Common myeloid progenitor, CD34-positive (primary cell): ENCODE results near the gene ZNF813.
"Not testable (repeated sequence)": the region's sequence is repeated elsewhere in the genome, so short reads cannot be mapped to it uniquely, and the experiment has no call there.

Source experiments
- CTCF ChIA-PET: fragments of 350-600 bp; sonication (Branson Sonifier 250); formaldehyde crosslinking; loops from one replicate; lab custom pipeline; 2021; ENCODE audit warnings: antibody characterized with exemption; lab: Charles Lee
- POLR2A ChIA-PET: fragments of 350-600 bp; sonication (Branson Sonifier 250); formaldehyde crosslinking; loops from one replicate; lab custom pipeline; 2021; ENCODE audit warnings: antibody characterized with exemption; lab: Charles Lee
- DNase-seq, 3 donors: peaks; one replicate each; pipeline versions ENCODE4 v3.0.0 to v3.0.0-alpha.2; 2013
- H3K27ac ChIP-seq, 2 experiments: 1 replicate in 1 of 2; 2 replicates in 1 of 2; pipeline ENCODE4 v1.7.0; 2013; ENCODE audit warnings: inconsistent platforms in 2 of 2, low read length in 2 of 2, mild to moderate bottlenecking in 2 of 2, low read depth in 1 of 2, moderate library complexity in 1 of 2; ENCODE audit not compliant: severe bottlenecking in 2 of 2, insufficient read depth in 1 of 2, poor library complexity in 1 of 2
- H3K27me3 ChIP-seq, 5 experiments: replicated peaks in 2 of 5; 1 replicate in 3 of 5; 2 replicates in 2 of 5; pipeline versions ENCODE4 v1.6.1 to v1.7.0; 2013; ENCODE audit warnings: low read length in 4 of 5, mild to moderate bottlenecking in 2 of 5, moderate library complexity in 2 of 5, inconsistent platforms in 1 of 5; ENCODE audit not compliant: insufficient read depth in 5 of 5, control insufficient read depth in 4 of 5
- H3K36me3 ChIP-seq, 4 experiments: 1 replicate in 2 of 4; 2 replicates in 2 of 4; pipeline versions ENCODE4 v1.6.1 to v1.7.0; 2013; ENCODE audit warnings: low read length in 3 of 4, control low read depth in 1 of 4, mild to moderate bottlenecking in 1 of 4; ENCODE audit not compliant: control insufficient read depth in 4 of 4, insufficient read depth in 4 of 4
- H3K4me1 ChIP-seq, 4 experiments: 1 replicate in 3 of 4; 2 replicates in 1 of 4; pipeline versions ENCODE4 v1.6.1 to v1.7.1; 2013; ENCODE audit warnings: low read length in 3 of 4, mild to moderate bottlenecking in 3 of 4, control low read depth in 1 of 4, inconsistent platforms in 1 of 4, moderate library complexity in 1 of 4; ENCODE audit not compliant: control insufficient read depth in 4 of 4, insufficient read depth in 4 of 4; ENCODE audit errors: control extremely low read depth in 1 of 4
- H3K4me3 ChIP-seq, 7 experiments: 1 replicate in 4 of 7; 2 replicates in 3 of 7; pipeline versions ENCODE4 v1.5.1 to v1.7.0; 2013; ENCODE audit warnings: mild to moderate bottlenecking in 7 of 7, low read length in 6 of 7, moderate library complexity in 6 of 7, inconsistent platforms in 2 of 7, low read depth in 2 of 7, control low read depth in 1 of 7; ENCODE audit not compliant: insufficient read depth in 4 of 7, control insufficient read depth in 1 of 7; ENCODE audit errors: extremely low read depth in 1 of 7
- H3K9me3 ChIP-seq, 5 experiments: 1 replicate in 4 of 5; 2 replicates in 1 of 5; pipeline versions ENCODE4 v1.6.1 to v1.7.1; 2013; ENCODE audit warnings: low read length in 4 of 5, mild to moderate bottlenecking in 2 of 5, inconsistent platforms in 1 of 5, low read depth in 1 of 5, moderate library complexity in 1 of 5; ENCODE audit not compliant: control insufficient read depth in 4 of 5, insufficient read depth in 2 of 5; ENCODE audit errors: control extremely low read depth in 1 of 5
- WGBS: methylation state at CpG from one replicate; pipeline ENCODE4 v1.1.5; 2013; ENCODE audit not compliant: insufficient coverage; 5-methylcytosine and 5-hydroxymethylcytosine counted together

Gene ZNF813

GRCh38 chr19:53431399-53432087 lies 36.0 kb upstream of the ZNF813 start, which contains the start of gene ZNF761:
Gene ZNF761, plus strand, starts transcription at chr19:53431984. Its CDS starts 15,285 bp downstream, at chr19:53447269.
- peak; percentile 90 to 94 (median 94) for DNase-seq
- H3K27ac ChIP-seq, result peak within 1 kb of the TSS; percentile 72 to 91
- H3K36me3 ChIP-seq, result peaks cover 3 to 28% (median 18%) of the 10 kb centered on the region in 4 experiments
- peaks cover 0 to 3% (median 0%) of the 10 kb centered on the region in 5 experiments for H3K9me3 ChIP-seq
- 1% methylated on average over 45 of the region's 46 CpGs for WGBS
- H3K4me1 ChIP-seq, result peaks cover 0 to 16% (median 12%) of the 10 kb centered on the region in 4 experiments
- peak within 1 kb of the TSS; percentile 62 to 95 (median 93) for H3K4me3 ChIP-seq
- ChIA-PET CTCF (no interaction called here), POLR2A (no interaction called here)
- no peaks in the 10 kb centered on the region for H3K27me3 ChIP-seq

- Histone ChIP-seq H3K27ac (peak overlapping the region; percentile 72 to 91), H3K4me3 (peak overlapping the region; percentile 62 to 95 (median 93)), H3K27me3 (no peaks in the 10 kb centered on the region), H3K9me3 (peaks cover 0 to 3% (median 0%) of the 10 kb centered on the region in 5 experiments), H3K36me3 (peaks cover 7 to 32% (median 22%) of the 10 kb centered on the region in 4 experiments), H3K4me1 (peaks cover 0 to 16% (median 12%) of the 10 kb centered on the region in 4 experiments)
- DNase-seq, result peak in 2 of 3 donors; percentile 10 to 13
- CTCF ChIA-PET, result no interaction called here
- WGBS, result 0% methylated on average over 30 of the region's 30 CpGs
- POLR2A ChIA-PET, result interaction anchor here (0.7 kb wide), 1 partner anchor 43 kb away, joined by 3 read pairs; no protein-coding TSS in a partner anchor
Measured at GRCh38 chr19:53432088-53432661, 35.4 kb upstream of the ZNF813 start.

- CTCF ChIA-PET, H3K4me3 ChIP-seq, H3K27ac ChIP-seq, DNase-seq, H3K27me3 ChIP-seq, POLR2A ChIA-PET, H3K4me1 ChIP-seq: not testable (repeated sequence)
- peaks cover 12 to 83% (median 49%) of the 10 kb centered on the region in 4 experiments for H3K36me3 ChIP-seq
- H3K9me3 ChIP-seq, result peaks cover 4 to 57% (median 38%) of the 10 kb centered on the region in 5 experiments
- WGBS, result 100% methylated on average over 1 of the region's 2 CpGs
Measured at GRCh38 chr19:53443809-53444208, 23.7 kb upstream of the ZNF813 start.

- Histone ChIP-seq H3K9me3 (peaks cover 1 to 57% (median 31%) of the 10 kb centered on the region in 5 experiments), H3K36me3 (peaks cover 9 to 86% (median 53%) of the 10 kb centered on the region in 4 experiments)
- 100% methylated on average over 1 of the region's 5 CpGs for WGBS
- DNase-seq, H3K27me3 ChIP-seq, CTCF ChIA-PET, H3K4me1 ChIP-seq, H3K27ac ChIP-seq, H3K4me3 ChIP-seq, POLR2A ChIA-PET: not testable (repeated sequence)
Measured at GRCh38 chr19:53447196-53447595, 20.3 kb upstream of the ZNF813 start.

GRCh38 chr19:53455828-53456227 lies 11.7 kb upstream of the ZNF813 start:
- POLR2A ChIA-PET, result no interaction called here
- DNase-seq, result no peak
- CTCF ChIA-PET, result no interaction called here
- H3K36me3 ChIP-seq, result peaks cover 18 to 57% (median 40%) of the 10 kb centered on the region in 4 experiments
- WGBS, result 94% methylated on average over 6 of the region's 9 CpGs
- peaks cover 5 to 77% (median 47%) of the 10 kb centered on the region in 5 experiments for H3K9me3 ChIP-seq
- H3K4me1 ChIP-seq, result no peaks in the 10 kb centered on the region
- no peak overlapping the region for H3K27ac ChIP-seq
- H3K4me3 ChIP-seq, result peak overlapping the region in 1 of 7 experiments; percentile 11
- no peaks in the 10 kb centered on the region for H3K27me3 ChIP-seq

GRCh38 chr19:53460131-53460721 lies 7.3 kb upstream of the ZNF813 start:
- CTCF ChIA-PET, POLR2A ChIA-PET: not testable (repeated sequence)

More at GRCh38 chr19:53460131-53460721, 7.3 kb upstream of the ZNF813 start:
- Histone ChIP-seq H3K36me3 (peaks cover 8 to 15% (median 9%) of the 10 kb centered on the region in 4 experiments), H3K27me3 (peaks cover 0 to 26% (median 8%) of the 10 kb centered on the region in 5 experiments), H3K9me3 (peaks cover 1 to 59% (median 38%) of the 10 kb centered on the region in 5 experiments)
- DNase-seq, H3K27ac ChIP-seq, H3K4me1 ChIP-seq, H3K4me3 ChIP-seq: not testable (repeated sequence)
- 85% methylated on average over 3 of the region's 11 CpGs for WGBS
